Stimulated activated CD4-positive, alpha-beta T cell treated with anti-CD3 and anti-CD28 coated beads, Interleukin-12 subunit alpha, Interleukin-12 subunit beta, amount 100 ng/mL, for 48 hours (primary cell): ENCODE measurements around the gene ASPHD1.
"Not testable (repeated sequence)": the region's sequence is repeated elsewhere in the genome, so short reads cannot be mapped to it uniquely, and the experiment has no call there.

Source experiments
- DNase-seq, 3 donors: peaks; one replicate each; pipeline ENCODE4 v3.0.0-alpha.2; 2020; ENCODE audit warnings: low read depth in 2 of 3, low spot score in 1 of 3

Gene ASPHD1

DNA sequence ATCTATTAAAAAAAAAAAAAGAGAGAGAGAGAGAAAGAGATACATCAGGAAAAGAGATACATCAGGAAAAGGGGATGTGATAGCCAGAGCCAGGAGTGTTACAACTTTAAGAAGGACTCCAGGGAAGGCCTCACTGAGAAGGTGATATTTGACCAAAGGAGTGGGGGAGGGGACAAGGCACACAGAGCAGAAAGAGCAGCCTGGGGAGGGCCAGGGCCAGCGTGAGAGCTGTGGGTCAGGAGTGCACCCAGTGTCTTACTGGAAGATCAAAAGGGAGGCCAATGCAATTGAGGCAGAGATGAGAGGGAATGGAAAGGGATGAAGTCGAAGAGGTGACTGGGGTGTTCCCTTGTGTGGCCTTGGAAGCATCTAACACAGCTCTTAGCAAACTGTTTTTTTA lies 7.7 kb downstream of the ASPHD1 start:
- DNase-seq, result no peak

DNA sequence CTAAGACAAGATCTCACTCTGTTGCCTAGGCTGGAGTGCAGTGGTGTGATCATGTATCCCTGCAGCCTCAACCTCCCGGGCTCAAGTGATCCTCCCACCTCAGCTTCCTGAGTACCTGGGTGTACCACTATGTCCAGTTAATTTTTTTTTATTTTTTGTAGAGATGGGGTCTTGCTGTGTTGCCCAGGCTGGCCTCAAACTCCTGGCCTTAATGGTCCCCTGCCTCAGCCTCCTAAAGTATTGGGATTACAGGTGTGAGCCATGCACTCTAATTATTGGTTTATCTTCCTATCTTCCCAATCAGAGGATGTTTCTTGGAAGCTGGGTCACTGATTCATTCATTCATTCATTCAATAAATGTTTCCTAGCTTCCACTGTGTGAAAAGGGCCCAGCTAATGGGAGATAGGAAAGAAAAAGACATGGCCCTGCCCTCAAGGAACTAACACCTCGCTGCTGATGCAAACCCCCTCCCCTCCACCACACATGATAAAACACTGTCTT lies 8.5 kb downstream of the ASPHD1 start:
- no peak for DNase-seq

DNA sequence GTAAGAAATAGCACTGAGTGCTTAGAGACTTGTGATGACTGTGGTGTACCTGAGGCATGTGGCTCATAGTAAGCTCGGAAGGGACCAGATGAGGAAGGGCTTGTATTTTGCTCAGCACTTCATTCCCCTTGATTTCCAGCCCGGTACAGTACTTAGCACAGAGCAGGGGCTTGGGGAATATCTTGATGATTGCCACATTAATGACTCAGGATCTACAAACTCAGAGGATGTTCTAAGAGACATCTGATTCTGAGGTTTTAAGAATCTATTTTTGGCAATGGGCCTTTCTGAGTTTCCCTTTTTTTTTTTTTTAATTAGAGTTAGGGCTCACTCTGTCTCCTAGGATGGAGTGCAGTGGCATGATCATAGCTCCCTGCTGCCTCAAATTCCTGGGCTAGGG lies 9.1 kb downstream of the ASPHD1 start:
- no peak for DNase-seq

DNA sequence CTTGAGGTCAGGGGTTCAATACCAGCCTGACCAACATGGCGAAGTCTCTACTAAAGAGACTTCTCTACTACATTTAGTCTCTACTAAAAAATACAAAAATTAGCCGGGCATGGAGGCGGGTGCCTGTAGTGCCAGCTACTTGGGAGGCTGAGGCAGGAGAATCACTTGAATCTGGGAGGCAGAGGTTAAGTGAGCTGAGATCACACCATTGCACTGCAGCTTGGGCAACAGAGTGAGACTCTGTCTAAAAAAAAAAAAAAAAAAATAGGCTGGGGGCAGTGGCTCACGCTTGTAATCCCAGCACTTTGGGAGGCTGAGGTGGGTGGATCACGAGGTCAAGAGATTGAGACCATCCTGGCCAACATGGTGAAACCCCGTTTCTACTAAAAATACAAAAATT lies 9.6 kb downstream of the ASPHD1 start:
- DNase-seq, result not testable (repeated sequence)

DNA sequence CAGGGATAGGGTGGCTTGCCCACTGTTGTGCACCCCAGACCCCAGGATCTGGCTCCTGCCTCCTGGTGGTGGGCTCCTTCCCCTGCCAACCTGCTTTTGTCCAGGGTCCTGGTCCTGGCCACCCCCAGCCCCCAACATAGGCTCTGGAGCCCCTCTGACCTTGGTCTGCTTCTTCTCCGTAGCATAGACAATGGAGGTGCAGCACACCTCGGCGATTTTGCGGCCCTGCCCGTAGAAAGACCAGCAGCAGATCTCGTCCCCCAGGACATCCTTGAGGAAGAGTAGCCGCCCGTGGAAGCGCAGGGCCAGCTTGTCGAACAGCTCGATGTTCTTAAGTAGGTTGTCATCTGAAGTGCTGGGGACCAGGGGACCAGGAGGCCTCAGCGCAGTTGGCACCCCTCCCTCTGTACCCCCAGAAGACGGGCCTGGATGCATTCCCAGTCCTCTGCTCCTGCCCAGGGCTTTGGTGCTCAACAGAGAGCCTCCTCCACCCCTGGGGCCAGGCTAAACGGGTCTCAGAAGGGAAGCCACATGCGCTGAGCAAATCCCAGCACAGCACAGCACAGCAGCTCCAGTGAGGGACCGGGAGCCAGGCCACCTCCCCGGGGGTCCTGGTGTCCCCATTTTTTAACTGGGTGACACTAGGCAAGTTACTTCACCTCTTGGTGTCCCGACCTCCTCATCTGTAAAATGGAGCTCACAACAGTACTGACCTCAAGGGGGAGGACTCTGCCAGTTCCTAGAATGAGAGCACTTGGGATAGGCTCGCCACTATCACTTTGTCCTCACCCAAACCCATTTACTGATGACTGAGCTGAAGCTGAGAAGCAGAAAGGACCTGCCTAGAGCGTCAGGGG lies 10.8 kb downstream of the ASPHD1 start:
- DNase-seq, result no peak

DNA sequence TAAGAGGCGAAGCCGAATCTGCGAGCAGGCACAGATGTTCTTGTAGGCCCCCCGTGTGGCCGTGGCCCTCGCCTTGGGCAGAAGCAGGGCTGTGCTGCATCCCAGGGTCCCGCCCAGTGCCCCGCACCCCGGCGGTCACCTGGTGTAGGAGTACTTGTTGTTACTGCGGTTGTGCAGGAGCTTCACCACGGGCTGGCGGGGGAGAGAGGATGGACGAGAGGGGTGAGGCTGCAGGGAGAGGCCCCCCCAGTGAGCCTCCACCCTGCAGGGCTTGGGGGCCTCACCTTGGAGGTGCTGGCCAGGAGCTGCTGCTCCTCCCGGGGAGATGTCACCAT lies 11.4 kb downstream of the ASPHD1 start:
- DNase-seq, result no peak

DNA sequence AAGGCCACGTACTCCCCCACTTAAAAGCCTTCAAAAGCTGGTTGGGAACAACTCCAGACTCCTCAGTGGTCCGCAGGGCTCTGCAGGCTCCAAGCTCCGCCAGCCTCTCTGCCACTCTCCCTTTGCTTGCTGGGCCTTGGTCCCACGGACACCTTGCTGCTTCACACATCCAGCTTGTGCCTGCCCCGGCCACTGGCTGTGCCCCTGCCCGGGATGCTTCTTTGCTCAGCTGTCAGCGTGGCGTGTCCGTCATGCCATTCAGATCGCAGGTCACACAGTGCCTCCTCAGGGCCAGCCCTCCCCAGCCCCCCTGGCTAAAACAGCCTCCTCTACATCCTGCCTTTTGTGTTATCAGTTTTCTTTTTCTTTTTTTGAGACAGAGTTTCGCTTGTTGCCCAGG lies 11.8 kb downstream of the ASPHD1 start:
- DNase-seq, result no peak

DNA sequence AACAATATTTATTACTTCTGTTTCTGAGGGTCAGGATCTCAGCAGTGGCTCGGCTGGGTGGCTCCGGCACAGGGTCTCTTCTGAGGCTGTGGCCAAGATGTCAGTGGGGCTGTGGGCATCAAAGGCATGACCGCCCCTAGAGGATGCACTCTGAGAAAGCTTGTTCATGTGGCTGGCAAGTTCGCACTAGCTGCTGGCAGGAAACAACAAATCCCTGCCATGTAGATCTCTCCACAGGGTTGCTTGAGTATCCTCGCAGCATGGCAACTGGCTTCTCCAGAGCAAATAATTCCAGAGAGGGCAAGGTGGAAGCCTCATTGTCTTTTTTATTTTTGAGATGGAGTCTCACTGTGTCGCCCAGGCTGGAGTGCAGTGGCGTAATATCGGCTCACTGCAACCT lies 13.2 kb downstream of the ASPHD1 start:
- DNase-seq, result no peak

DNA sequence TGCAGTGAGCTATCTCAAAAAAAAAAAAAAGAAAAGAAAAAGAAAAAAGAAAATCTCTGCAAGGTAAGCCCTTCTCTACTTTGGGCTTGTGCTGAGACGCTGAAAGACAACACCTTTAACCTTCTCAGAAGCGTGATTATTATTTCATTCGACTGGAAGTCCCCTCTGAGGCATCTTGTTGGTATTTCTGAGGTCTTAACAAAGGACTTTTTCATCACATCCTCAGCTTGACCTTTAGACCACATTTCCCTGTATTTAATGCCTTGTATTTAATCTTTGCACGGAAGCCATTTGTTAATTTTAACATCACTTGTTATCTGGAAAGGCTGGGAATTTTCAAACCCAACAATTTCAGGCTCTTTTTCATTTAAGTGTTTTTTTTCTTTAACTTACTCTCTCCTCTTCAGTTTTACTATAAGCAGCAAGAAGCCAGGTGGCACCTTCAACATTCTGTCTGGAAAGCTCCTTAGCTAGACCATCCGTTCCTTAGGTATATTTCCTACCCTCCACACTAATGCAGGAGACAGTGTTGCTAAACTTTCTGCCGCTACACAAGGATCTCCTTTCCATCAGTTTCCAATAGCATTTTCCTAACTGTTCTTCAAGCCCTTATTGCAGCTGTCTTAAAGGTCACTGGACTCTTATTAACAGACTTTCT lies 15.4 kb downstream of the ASPHD1 start:
- no peak for DNase-seq

DNA sequence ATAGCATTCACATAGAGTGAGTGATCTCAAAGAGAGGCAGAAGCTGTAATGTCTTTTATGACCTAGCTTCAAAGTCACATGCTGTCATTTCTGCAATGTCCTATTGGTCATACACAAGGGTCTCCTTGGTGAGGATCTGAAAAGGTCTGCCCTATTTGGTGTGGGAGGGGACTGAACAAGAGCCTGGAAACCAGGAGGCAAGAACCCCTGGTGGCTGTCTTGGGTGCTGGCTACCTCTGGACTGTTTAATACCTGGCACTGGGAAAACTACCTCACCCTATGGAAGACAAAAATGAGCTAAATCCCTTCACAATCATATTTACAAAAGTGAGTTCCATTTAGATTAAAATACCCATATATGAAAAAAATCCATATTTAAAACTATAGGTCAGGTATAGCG lies 16.7 kb downstream of the ASPHD1 start:
- DNase-seq, result no peak

DNA sequence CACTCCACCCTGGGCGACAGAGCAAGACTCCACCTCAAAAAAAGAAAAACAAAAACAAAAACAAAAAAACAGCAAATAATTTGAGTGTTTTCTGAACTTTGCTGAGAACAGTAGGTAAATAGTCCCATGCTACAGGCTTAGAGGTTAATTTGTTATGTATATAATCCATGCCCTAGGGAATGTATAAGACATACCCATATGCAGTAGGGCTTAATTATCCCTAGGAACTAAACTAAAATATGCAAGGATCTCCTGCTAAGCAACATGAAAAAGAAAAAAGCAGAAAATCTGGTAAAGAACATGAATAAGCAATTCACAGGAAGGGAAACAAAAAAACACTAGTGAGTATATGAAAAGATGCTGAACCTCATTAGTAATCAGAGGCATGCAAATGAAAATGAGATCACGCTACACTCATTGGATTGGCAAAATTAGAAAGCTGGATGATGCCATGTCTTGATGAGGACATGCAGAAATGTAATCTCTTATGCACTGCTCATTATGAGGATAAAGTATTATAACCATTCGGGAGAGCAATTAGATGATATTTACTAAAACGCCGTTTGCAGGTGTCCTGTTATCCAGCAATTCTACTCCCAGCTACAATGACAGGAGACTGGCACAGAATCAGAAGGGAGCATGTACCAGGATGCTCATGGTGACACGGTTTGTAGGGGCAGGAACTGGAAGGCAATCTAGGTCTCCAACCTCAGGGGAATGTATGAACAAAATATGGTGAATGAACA lies 20.2 kb downstream of the ASPHD1 start:
- DNase-seq, result no peak

DNA sequence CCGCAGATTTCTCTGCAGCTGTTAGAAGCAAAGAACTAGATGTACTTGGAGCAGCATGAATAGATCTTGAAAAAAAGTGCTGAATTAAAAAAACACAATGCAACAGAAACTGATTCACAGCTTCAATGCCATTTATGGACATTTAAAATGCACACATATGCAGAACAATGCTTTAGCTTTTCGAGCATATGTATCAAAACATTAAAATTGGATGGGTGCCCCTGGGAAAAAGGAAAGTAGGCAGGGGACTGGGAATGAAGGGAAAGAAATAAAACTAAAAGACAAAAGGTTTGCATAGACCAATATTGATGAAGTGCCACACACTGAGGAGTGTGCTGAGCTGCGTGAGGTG lies 20.7 kb downstream of the ASPHD1 start:
- DNase-seq, result no peak

DNA sequence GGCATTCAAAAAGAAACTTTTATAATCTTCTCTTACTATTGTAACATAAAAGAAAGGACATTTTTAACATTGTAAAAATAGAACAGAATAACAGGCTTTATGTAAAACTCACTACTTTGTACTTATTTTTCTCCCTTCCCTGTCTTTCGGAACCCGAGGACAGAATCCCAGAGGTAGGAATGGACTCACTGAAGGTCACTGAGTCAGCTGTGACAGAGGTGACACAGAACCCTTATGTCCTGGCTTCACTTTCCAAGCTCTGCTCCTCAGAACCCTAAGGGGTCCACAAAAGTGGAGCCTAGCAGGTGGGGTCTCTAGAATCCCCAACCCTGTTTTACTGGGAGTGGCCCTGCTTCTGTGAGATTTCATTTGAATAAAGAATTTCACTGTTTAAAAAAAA lies 22.0 kb downstream of the ASPHD1 start:
- no peak for DNase-seq

DNA sequence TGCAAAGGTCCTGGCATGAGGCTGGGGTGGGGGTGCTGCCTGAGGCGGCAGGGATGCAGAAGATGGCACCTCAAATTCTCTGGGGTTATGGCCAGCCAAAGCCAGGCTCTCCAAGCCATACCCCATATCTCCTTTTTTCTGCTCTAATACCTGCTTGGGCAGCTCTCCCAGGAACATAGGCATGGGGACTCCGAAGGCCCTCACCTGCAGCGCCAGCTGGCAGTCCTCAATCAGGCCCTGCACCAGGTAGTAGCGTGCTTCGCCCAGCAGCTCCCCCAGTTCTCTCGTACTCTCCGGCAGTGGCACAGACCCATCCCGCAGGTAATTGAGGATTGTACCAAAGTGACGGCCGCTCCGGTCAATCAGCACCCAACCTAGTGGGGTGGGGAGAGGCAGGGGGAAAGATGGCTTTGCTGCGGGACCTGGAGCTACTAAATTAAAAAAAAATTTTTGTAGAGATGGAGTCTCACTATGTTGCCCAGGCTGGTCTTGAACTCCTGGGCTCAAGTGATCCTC lies 22.8 kb downstream of the ASPHD1 start:
- no peak for DNase-seq

DNA sequence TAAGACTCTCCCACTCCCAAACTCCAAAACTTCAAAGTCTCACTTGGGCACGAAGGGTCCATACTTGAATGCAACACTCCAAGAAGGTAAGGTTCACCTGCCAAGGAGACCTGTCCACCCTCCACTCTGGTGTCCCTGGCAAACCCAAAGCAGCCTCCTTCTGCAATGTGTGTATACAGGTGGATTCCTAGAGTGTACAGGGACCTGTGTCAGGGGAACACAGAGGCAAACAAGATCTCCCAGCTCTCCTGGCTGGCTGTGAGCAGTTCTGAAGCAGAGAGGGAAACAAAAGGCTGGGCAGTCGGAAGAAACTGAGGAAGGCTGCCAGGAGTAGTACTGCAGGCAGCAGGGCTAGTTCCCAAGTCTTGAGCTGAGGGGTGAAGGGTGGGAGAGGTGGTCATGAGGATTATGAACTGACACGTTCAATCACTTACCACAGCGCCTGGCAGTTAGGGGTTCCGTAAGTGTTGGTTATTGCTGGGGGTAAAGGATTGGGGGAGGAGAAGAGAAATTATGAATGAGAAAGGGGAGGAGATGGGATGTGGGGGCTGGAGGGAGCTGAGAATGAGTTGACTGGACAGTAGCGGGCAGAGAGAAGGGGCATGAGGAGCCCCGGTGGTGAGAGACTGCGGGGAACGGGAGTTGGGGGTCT lies 24.9 kb downstream of the ASPHD1 start:
- no peak for DNase-seq

DNA sequence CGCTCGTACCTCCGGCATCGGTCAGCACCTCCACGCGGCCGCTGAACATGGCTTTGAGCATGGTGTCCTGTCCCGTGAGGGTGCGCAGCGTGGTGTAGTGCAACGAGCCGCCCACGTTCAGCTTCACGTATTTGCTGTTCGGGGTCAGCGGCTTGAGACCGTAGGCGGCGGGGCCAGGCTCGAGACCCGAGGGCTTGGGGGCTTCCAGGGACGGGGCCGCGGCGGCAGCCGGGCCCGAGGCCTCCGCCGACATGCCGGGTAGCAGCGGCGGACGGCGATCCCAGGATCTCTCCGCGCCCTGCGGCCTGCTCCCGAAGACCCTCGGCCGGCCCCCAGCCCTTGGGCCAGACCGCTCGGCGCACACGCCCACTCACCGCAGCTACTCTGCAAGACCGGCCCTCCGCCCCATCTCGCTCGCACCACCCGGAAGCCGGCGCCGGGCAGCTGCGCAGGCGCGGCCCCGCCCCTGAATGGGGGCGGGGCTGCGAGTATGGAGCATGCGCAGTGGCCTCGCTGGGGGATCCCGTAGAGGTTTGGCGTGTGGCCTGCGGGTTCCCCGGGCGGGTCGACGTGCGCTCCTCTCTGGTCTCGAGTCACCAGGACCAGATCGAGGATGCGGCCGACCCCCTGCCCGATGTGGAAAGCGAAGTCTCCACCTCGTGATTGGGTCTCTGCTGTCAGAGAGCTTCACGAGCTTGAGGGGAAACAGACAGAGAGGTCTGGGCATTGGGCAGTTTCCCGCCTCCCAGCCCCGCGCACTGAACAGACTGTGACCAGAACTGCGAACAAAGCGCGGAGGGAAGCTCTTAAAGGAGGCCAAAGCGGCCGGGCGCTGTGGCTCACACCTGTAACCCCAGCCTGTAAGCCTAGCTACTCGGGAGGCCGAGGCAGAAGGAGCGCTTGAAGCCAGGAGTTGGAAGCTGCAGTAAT lies 25.8 kb downstream of the ASPHD1 start, which contains the start of gene KCTD13:
TSS of gene KCTD13 (minus strand) at position 446 of the 930 bp plus-strand sequence. CDS start at position 253, 193 bp downstream.
- peak; percentile 79 to 85 (median 80) for DNase-seq

DNA sequence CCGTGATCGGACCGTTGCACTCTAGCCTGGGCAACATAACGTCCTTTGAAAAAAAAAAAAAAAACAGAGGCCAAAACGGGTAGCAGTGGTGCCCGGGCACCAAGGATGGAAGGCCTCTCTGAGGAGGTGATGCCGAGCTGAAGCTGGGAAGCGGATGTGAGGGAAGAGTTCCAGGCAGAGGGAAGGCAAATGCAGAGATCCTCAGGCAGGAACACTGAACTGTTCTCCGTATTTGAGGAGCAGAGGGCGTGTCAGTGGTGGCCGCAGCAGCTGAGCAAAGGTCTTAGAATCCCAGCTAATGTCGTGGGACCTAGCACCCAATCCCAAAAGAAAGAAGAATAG lies 26.4 kb downstream of the ASPHD1 start:
- no peak for DNase-seq

DNA sequence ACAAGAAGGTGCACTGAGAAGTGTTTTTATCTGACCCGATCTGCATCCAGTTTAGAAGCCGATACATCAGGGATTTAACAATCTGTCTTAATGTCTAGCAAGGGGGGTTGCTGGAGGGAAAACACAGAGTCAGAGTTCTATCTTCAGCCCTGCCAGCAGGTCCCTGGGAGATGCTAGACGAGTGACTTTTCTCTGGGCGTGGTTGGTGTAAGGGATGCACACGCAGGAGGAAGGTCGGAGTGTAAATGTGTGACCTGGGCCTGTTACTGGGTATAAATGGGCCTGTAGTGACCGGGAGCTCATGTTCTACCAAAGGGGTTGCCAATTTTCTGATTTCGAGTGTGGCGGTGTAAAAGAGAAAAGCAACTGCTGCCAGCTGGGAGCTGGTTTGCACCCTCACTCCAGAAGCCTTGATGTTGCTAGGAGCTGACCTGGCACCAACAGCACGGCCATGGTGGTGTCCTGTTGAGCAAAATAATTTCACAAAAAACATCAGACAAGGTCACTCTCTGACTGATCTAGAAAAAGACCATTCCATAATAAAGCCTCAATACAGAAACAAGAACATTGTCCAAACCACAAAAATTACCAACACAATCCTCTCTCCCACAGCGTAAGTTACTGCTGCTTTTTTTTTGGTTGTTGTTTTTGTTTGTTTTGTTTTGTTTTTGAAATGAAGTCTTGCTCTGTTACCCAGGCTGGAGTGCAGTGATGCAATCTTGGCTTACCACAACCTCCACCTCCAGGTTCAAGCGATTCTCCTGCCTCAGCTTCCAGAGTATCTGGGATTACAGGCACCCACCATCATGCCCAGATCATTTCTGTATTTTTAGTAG lies 27.0 kb downstream of the ASPHD1 start:
- DNase-seq, result no peak

DNA sequence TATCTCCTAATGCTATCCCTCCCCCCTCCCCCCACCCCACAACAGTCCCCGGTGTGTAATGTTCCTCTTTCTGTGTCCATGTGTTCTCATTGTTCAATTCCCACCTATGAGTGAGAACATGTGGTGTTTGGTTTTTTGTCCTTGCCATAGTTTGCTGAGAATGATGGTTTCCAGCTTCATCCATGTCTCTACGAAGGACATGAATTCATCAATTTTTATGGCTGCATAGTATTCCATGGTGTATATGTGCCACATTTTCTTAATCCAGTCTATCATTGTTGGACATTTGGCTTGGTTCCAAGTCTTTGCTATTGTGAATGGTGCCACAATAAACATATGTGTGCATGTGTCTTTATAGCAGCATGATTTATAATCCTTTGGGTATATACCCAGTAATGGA lies 31.5 kb downstream of the ASPHD1 start:
- DNase-seq, result not testable (repeated sequence)
